GM12874 (cell line): Measurements from ENCODE around the gene AARSD1.

Source experiments
- CTCF ChIP-seq: IDR thresholded peaks from 2 replicates; pipeline ENCODE4 v1.5.1; 2011; ENCODE audit warnings: low read depth, mild to moderate bottlenecking, control low read depth, low read length, moderate library complexity; ENCODE audit not compliant: insufficient read depth

Gene AARSD1

GRCh38 chr17:42985225-42985624 is 21.0 kb upstream of the AARSD1 start:
- no peak for TF ChIP-seq CTCF

GRCh38 chr17:42982266-42982665 is 18.0 kb upstream of the AARSD1 start:
- no peak for TF ChIP-seq CTCF

GRCh38 chr17:42980766-42981397 is 16.6 kb upstream of the AARSD1 start:
- peak; percentile 34; the same call in 1 of the 2 replicates for TF ChIP-seq CTCF

- TF ChIP-seq CTCF = no peak
Measured at GRCh38 chr17:42980274-42980765, 16.1 kb upstream of the AARSD1 start, which contains the start of gene RUNDC1. RUNDC1 (plus strand) TSS chr17:42980565; CDS start chr17:42980577, 12 bp downstream.

- no peak for TF ChIP-seq CTCF
Measured at GRCh38 chr17:42979511-42980273, 15.4 kb upstream of the AARSD1 start, which contains the start of gene PTGES3L. PTGES3L (minus strand) TSS chr17:42980080; CDS start chr17:42980053, 27 bp downstream.

- TF ChIP-seq CTCF = no peak
Measured at GRCh38 chr17:42975265-42975664, 11.0 kb upstream of the AARSD1 start.

- no peak for TF ChIP-seq CTCF
Measured at GRCh38 chr17:42971589-42971988, 7.3 kb upstream of the AARSD1 start.
